GM18498 (cell line): ENCODE measurements around the gene ARL15.

ENCODE experiments used
- ATAC-seq: cut with Tn5 transposase; IDR thresholded peaks from one replicate; pipeline ENCODE4 v1.9.1; 2021; ENCODE audit warnings: mild to moderate bottlenecking, moderate library complexity; ENCODE audit not compliant: unreplicated experiment

The ARL15 gene

DNA sequence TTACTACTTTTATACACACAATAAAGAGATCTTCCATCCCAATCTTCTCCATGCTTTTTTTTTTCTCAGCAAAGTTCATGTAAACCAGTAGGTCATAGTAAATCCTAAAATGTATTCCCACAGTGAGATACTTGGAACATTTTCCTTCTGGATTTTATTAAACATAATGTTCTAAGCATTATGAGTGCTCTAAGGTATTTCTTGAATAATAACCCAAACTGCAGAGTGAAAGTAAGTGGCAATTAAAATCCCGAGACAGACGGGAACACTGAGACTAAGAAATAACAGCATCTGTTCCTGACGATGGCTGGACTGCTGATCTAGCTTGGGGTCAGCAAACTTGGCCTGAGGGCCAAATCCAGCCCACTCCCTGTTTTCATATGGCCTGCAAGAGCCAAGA lies 359.8 kb downstream of the ARL15 start:
- ATAC-seq, result no peak

DNA sequence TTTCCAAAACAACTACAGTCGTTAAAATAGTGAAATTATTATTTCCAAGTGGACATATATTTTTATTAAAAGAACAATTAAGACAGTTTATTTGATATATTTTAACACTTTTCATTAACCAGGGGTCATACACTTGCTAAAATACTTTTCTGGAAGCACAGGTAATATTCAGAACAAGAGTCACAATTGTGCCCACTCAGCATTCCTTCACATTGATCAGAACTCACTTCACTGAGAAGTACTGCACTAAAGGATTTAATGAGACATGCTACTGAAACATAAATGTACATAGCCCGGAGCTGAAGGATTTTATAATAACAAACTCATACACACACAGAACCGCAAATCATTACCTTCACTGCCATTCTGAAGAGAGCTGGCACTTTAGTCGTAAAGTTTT lies 361.8 kb downstream of the ARL15 start:
- ATAC-seq, result no peak

DNA sequence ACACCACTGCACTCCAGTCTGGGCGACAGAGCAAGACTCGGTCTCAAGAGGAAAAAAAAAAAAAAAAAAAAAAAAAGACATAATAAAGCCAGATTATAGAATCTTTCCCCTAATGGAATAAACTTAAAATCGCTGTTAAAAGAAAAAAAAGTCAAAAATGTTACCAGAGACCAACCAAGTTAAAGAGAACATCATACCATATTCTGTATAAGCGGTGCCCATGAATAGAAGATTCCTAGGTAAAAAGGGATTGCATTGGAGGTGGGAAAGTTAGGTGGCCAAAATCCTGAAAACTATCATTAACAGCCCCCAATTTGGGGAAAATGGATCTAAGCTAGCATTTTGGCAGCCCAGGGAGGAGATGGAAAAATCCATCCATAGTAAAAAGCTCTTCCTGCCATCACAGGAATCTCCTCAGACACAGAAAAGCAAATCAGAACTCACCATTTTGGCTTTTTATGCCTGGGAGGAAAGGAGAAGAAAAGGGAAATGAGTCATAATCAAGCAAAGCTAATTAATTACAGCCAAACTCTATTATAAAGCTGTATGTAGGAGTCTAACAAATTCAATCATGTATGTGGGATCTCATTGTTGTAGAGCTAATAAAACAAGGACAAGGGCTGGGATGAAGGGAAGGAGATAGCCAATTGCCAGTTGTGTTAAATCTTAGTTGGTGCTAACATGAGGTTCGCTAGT lies 363.8 kb downstream of the ARL15 start:
- no peak for ATAC-seq

DNA sequence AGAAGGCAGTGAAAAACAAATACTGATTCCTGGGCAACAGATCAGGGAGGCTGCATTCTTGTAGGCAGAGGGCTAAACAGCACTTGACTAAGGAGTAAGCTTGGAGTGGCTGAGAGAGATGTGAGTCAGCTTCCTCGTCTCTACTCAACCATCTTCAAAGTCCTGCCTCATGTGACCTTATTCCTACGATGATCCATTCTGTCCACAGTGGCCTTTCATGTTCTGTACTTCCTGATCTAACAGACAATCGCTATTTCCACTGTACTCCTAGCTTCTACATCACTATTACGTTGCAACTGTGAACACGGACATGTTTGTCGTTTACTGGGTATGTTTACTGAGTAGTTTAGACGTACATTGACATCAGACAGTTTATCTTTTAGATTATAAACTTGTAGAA lies 365.4 kb downstream of the ARL15 start:
- ATAC-seq, result no peak

DNA sequence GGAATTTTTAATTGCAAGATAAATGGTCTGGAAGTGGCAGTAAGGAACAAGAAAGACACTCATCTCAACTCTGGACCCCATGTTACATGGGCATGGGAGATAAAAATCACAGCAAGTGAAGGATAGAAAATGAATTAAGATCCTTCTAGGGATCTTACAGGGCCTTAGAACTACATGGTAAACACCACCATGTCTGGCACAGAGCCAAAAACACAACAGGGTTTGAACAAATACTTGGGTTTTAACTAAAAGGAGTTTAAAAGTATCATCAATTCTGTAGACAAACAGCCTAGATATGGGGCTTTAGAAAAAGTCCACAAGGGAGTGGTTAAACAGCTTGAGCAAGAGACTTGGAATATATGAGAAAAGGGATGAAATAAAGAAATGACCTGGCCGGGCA lies 366.4 kb downstream of the ARL15 start:
- ATAC-seq, result no peak

DNA sequence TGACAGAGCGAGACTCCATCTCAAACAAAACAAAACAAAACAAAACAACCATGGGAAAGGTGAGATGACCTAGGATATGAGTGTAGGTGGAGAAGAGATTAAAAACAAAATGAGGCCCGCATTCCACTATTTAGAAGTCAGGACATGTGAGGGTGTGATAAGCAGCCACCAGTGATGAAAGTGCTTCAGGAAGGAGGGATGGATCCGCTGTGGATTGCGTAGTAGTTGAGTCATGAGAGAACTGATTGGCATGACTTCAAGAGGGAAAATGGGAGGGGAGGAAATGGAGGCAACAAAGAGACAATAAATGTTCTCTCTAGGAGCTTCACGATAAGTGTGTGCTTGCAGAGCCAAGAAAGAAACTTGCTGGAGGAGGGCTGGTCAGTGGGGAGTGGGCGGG lies 367.6 kb downstream of the ARL15 start:
- ATAC-seq, result no peak

DNA sequence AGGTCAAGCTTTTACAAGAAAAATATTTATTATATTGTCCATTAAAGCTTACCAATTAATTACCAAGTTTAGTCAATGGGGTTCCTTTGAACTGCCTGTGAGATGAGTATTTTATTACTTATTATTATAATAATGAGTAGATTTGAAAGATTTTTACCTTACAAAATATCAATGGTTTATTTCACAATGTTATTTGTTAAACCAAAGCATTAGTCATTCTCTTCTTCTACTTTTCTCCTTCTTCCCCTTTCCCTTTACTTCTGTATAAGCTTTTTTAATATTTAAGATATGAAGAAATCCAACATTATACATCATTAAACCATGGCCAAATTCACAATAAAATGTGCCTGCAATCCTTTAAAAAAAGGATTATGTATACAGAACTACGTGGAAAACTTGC lies 369.5 kb downstream of the ARL15 start:
- no peak for ATAC-seq

DNA sequence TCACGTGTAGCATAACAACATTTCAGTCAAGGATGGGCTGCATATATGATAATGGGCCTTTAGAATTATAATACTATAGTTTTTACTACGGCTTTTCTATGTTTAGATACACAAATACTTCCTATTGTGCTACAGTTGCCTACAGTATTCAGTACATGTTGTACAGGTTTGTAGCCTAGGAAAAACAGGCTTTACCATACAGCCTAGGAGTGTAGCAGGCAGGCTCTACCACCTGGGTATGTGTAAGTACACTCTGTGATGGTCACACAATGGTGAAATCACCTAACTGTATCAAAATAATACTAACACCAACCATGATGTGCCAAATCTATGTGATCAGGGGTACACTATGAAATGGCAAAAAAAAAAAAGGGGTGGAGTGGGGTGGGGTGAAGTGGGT lies 372.9 kb downstream of the ARL15 start:
- ATAC-seq, result no peak

DNA sequence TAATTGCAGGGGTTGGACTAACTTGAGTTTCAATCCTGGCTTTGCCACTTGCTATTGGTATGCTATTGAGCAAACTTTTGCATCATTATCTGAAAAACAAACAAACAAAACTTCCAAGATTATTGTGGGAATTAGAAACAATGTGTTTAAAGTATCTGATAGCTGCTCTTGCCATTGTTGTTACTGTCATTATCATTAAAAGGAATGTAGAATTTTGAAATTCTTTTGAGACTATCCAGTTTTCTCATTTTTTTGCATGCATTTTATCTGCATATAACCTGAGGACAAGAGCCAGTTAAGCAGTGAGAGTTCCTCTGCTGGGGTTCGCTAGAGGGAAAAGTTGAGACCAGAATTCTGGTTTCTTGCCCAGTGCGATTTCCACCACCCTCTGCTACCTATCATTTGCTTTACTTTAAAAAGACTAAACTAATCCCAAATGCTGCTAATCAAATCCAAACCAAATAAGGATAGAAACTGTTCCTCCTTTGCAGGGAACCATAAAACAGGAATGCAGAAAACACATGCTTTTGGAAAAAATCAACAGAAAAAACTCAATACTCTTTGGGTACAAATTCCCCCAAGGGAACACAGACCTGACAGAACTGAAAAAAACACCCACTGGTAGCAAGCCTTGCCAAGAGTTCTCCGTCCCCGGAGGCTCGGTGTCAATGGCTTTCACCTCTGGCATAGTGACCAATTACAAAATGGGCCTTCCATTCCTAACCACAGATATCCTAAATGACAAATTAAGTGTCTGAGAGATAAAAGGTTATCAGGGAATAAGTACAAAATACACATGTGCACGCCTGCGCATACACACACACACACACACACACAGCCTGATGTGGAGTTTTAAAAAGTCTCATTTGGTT lies 373.7 kb downstream of the ARL15 start:
- no peak for ATAC-seq

DNA sequence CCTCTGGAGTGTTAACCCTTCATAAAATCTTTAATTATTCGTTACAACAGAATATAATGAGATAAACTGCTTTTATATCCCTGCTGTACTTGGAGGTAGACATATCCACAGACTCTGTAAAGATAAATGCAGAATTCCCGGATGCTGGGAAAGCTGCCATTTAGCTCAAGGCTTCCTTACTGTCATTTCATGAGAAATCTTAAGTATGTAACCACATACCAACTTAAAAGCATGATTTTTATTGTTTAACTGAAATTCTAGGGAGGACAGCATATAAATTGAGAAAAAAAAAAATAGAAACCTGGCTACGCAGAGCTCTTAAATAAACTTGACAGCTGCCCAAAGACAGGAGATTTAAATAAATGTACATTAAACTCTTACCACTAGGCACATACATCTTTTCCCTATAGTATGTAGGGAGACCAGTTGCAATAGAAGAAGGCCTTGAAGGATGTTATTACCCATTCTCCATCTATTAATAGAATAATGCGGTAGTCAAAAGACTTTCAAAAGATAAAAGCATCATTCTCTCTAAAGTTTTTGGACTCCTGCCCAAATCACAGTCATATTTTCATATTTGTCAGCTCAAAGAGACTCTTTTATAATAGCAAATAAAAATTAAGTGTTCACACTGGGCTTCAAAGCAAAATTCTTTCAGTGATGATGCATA lies 376.1 kb downstream of the ARL15 start:
- ATAC-seq, result no peak

DNA sequence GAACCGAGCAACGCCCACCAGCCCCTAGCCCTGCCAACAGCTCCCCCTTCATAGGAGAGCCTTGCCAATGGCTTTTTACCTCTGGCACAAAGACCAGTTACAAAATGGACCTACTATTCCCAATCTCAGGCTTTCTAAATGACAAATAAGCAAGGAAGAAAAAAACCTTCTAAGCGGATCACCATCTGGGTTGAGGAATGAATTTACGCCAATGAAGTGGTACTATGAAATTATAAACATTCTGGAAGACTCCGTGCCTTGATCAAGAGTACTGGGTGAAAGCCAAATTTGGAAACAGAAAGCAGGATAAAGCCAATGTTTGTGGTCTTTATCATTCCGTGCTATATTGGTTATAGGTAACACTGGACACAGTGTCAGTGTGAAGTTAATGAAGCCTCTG lies 378.0 kb downstream of the ARL15 start:
- no peak for ATAC-seq

DNA sequence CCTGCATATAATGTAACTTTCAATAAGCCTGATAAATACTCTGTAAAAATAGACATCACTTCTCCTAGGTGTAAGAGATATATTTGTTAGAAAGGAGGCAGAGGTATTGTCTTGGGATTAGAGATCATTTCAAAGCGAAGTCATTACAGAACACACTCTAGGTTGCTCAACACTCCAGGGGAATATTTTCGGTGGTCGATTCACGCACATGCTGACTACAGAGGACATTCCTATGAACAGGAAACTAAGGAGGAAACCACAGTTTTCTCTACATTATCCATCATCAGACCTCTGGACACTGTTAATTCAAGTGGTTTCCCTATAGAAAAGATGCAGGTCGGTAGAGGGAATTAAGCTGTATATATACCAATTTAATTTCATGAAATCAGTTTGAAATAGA lies 379.9 kb downstream of the ARL15 start:
- ATAC-seq, result no peak

DNA sequence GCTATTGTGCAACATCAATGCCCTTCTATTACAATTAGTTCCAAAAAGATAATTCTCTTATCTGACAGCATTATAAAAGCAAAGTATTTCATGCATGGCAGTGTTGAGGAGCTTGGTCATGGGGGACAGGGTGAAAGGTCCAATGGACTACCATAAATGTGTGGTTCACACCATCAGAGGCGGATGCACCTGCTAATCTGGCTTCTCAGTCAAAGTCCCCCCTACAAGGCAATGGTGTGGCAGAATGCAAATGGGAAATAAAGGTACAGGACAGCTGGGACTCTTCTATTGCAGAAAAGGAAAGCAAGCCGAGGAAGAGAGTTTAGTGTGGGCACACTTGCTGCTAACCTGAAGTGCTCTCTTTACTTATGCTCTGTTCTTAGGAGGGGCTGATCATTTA lies 380.8 kb downstream of the ARL15 start:
- no peak for ATAC-seq

DNA sequence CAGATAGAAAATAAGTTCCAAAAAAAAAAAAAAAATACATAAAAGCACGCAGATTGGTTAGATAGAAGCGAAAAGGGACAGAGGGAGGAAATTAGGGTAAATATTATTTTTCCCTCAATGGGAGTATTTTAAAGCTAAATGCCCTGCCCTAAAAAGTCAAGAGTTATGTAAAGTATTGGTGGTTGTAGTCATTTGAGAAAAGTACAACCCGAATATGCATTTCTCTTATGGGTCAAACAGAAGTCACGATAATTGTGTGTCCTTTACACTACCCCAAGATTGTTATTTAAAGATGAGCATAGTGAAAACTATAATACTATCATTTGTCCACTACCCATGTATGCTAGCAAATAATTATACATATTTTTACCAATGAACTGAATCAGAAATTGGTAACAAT lies 381.2 kb downstream of the ARL15 start:
- ATAC-seq, result no peak

DNA sequence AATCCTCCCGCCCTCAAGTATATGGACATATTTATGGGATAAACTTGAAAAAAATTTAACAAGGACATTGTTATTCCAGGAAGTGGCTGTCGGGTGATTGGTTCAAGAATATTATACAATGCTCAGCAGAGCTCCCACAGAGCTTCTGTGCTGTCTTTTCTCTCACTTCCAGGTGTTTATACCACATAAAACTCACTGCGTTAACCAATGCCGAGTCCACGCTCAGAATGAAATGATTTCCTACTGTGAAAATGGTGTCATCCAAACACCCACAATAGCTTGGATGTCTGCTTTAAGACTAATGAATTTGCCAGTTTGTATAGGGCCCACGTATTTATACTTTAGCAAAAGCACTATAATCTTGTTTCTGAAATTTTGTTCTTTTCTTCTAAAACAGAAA lies 381.7 kb downstream of the ARL15 start:
- ATAC-seq, result no peak

DNA sequence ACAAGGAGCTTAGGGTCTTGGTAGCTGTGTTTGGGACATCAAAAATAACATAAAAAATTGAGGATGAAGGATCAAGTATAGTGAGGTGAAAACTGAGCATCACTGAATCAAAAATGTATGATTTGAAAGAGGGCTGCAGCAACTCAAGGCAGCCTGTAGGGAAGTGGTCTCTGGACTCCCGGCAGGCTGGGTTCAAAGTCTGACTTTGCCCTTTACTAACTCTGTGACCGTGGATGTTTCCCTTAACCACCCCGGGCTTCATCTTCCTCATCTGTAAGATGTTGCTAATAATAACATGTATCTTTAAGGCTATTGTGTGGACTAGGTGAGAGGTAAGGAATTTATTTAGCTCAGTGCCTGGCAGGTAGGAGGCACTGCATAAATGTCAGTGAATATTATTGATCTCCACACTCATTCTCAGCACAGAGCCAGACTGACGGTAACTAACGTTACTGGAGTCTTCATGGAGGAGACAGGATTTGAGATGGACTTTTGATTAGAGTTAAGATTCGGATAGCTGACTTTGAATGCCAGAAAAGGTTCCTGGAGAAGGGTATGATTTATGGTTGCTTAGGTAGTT lies 382.6 kb downstream of the ARL15 start:
- ATAC-seq, result no peak

DNA sequence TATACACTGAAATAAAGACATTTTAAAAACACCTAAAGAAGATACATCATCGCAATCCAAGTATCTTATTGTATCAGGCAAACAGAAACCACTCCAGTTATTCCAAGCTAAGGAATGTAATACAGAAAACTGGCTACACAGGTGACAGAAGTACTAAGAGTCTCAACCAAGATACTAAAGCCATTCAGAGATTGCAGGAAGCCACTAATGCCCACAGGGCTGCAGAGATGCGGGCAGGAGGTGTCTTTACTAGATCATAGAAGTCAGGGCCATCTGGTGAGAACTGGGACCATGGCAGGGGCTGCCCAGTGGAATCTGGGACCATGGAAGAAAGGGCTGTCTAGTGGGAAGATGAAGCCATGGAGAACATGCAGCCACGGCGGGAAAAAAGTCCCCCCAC lies 384.3 kb downstream of the ARL15 start:
- no peak for ATAC-seq

DNA sequence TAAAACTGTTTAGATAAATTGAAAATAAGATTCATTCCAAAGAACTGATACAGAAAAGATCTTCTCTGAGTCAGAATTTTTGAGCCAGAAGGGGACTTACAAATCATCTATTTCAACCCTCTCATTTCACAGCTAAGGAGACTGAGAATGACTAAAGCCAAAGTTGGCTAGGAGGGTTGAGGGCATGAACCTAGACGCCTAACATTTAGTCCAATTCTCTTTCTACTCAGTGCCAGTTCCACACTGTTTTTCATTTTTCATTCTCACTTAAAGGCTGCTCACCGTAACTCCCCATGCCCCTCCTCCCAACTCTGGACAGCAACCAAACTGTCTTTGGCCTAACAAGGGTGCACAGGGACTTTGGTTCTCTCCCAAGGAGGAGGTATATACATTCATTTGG lies 386.0 kb downstream of the ARL15 start:
- no peak for ATAC-seq

DNA sequence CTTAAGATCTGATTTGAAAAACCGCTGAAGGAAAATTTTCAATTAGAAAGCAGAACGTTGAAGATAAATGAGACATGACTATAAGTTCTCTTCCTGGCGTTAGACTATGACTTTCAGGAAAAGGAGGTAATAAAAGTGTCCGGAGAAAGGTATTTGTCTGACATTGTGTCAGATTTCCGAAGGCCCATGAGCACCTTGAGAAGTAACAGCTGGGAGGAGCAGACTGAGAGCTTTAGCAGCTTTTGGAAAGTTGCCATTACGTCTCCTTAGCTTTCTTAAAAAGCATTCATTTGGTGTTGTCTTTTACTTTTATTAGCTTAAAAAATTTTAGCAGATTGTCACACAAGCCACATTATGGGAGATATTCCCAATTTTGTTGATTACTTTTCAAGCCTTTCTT lies 386.4 kb downstream of the ARL15 start:
- ATAC-seq, result no peak

DNA sequence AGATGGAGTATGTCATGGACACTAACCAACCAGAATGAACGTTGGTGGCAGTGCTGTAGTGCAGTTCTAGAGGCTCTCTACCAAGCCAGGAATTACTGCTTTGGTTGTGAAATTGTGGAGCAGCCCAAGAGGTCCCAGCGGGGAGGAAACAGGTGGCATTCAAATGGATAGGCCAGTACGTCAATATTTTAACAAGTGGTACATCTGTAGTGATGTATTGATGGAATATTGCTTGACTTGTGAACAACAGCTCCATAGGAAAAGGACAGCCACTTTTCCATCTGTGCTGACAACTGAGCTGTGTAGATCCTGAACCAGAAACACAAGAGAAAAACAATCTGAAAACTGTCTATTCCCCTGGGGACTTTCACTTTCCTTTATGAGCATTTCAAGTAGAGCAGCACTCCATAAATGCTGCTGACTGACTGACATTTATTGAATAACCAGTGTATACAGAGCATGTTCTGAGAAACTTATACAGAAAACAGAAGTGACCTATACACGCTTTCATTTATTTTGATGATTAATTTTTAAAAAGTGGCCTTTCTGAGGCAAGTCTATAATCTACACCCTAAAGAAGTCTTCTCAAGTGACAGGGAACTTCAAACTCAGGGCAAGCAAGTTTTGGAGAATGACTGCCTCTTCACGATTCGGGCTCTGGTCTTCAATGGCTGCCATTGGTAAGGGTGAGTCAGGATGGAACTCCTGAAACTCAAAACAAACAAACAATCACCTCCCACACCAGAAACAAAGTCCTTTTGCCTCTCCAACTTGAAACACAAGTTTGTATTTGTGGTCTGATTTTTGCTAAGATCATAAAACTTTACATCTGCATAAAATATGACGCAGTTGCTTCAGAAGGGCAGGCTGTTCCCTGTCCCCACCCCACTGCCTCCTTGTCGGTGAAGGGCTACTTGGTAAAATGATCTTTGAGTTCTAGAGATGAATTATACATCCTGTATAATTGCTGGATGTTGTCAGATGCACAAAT lies 387.6 kb downstream of the ARL15 start:
- ATAC-seq, result no peak
